ENCODE results near the gene TEX264. TPM values are rescaled to one million over a fixed set of nuclear protein-coding genes. Genes with fewer than 3 reads are reported as not detected.
A peak's percentile ranks its signal among the peaks of the same experiment; 100 is the strongest.
"Not testable (repeated sequence)": the region's sequence is repeated elsewhere in the genome, so short reads cannot be mapped to it uniquely, and the experiment has no call there.

Gene TEX264
- total and polyA plus RNA-seq, 5 donors from 2014 or later: 47.0 to 165 (median 135) TPM

- no peaks in the 10 kb centered on the region for H3K36me3 ChIP-seq (ENCODE audit: control insufficient read depth, insufficient read depth, low read length)
- no peaks in the 10 kb centered on the region for H3K27me3 ChIP-seq (ENCODE audit: control insufficient read depth, insufficient read depth, low read length)
- peaks cover 0 to 14% (median 8%) of the 10 kb centered on the region in 4 donors for H3K4me1 Mint-ChIP-seq
- H3K27ac ChIP-seq (ENCODE audit: insufficient read depth, low read length, poor library complexity, severe bottlenecking): no peak overlapping the region
- ATAC-seq (ENCODE audit: low read depth in 2 of 2) (peak in 1 of 2 donors; percentile 42), DNase-seq (peak in 1 of 3 donors; percentile 72)
- H3K27me3 Mint-ChIP-seq: peaks cover 25% of the 10 kb centered on the region
- no peaks in the 10 kb centered on the region for H3K9me3 ChIP-seq (ENCODE audit: control insufficient read depth in 2 of 2, low read length in 2 of 2)
- peaks cover 7% of the 10 kb centered on the region for H3K4me1 ChIP-seq (ENCODE audit: control insufficient read depth, insufficient read depth, low read length, poor library complexity, severe bottlenecking)
- H3K9me3 Mint-ChIP-seq: no peaks in the 10 kb centered on the region
- H3K4me3 ChIP-seq (ENCODE audit: low read depth, low read length): no peak overlapping the region
- H3K36me3 Mint-ChIP-seq: no peaks in the 10 kb centered on the region
- H3K4me3 Mint-ChIP-seq: peak overlapping the region in 2 of 4 donors; percentile 12 to 35
- no peak overlapping the region for H3K27ac Mint-ChIP-seq
Measured at GRCh38 chr3:51734572-51734907, 63.5 kb downstream of the TEX264 start.

DNA sequence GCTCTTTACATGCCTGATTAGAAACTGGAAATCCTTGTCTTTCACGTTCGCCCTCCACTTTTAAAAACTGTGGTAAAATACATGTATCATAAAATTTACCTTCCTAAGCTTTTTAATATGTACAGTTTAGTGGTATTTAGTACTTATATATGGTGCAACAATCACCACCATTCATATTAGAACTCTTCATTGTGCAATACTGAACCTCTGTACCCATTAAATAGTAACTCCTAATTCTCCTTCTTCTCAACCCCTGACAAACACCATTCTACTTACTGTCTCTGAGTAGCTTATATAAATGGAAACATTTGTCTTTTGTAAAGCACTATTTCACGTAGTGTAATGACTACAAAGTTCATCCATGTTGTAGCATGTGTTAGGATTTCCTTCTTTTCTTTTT lies 64.0 kb downstream of the TEX264 start:
- Mint-ChIP-seq H3K36me3 (no peaks in the 10 kb centered on the region), H3K27me3 (peaks cover 25% of the 10 kb centered on the region), H3K9me3 (no peaks in the 10 kb centered on the region), H3K4me1 (peaks cover 0 to 14% (median 8%) of the 10 kb centered on the region in 4 donors), H3K27ac (no peak overlapping the region), H3K4me3 (peak overlapping the region in 1 of 4 donors; percentile 22)
- H3K4me3 ChIP-seq (ENCODE audit: low read depth, low read length): no peak overlapping the region
- no peak for ATAC-seq (ENCODE audit: low read depth in 2 of 2)
- no peaks in the 10 kb centered on the region for H3K9me3 ChIP-seq (ENCODE audit: control insufficient read depth in 2 of 2, low read length in 2 of 2)
- no peaks in the 10 kb centered on the region for H3K36me3 ChIP-seq (ENCODE audit: control insufficient read depth, insufficient read depth, low read length)
- no peak for DNase-seq
- peaks cover 7% of the 10 kb centered on the region for H3K4me1 ChIP-seq (ENCODE audit: control insufficient read depth, insufficient read depth, low read length, poor library complexity, severe bottlenecking)
- H3K27ac ChIP-seq (ENCODE audit: insufficient read depth, low read length, poor library complexity, severe bottlenecking): no peak overlapping the region
- H3K27me3 ChIP-seq (ENCODE audit: control insufficient read depth, insufficient read depth, low read length): no peaks in the 10 kb centered on the region

- Histone ChIP-seq H3K4me3 (ENCODE audit: low read depth, low read length) (no peak overlapping the region), H3K4me1 (ENCODE audit: control insufficient read depth, insufficient read depth, low read length, poor library complexity, severe bottlenecking) (peaks cover 7% of the 10 kb centered on the region), H3K36me3 (ENCODE audit: control insufficient read depth, insufficient read depth, low read length) (no peaks in the 10 kb centered on the region), H3K27me3 (ENCODE audit: control insufficient read depth, insufficient read depth, low read length) (no peaks in the 10 kb centered on the region), H3K9me3 (ENCODE audit: control insufficient read depth in 2 of 2, low read length in 2 of 2) (no peaks in the 10 kb centered on the region), H3K27ac (ENCODE audit: insufficient read depth, low read length, poor library complexity, severe bottlenecking) (no peak overlapping the region)
- Mint-ChIP-seq H3K9me3 (no peaks in the 10 kb centered on the region), H3K27ac (peak overlapping the region in 1 of 3 donors; percentile 6), H3K27me3 (peaks cover 25% of the 10 kb centered on the region), H3K4me3 (no peak overlapping the region), H3K36me3 (no peaks in the 10 kb centered on the region), H3K4me1 (peaks cover 0 to 14% (median 8%) of the 10 kb centered on the region in 4 donors)
- ATAC-seq (ENCODE audit: low read depth in 2 of 2): no peak
- no peak for DNase-seq
Measured at GRCh38 chr3:51735950-51736349, 64.9 kb downstream of the TEX264 start.

DNA sequence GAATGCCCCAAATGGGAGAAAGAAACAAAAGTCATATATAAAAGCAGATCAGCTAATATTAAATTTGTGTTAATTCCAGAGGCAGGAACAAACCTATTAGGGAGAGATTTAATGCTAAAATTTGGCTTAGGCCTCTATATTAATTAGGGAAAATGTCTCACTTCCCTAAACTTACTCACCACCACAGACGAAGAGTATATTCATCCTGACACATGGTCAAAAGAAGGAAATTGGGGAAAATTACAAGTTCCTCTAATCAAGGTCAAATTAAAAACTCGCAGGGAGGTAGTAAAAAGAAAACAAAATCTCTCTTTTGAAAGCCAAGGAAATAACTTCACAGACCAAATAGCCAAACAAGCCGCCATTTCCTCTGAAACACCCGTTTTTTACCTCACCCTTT lies 68.1 kb downstream of the TEX264 start:
- H3K27me3 Mint-ChIP-seq: peaks cover 31% of the 10 kb centered on the region
- DNase-seq: no peak
- Histone ChIP-seq H3K4me1 (ENCODE audit: control insufficient read depth, insufficient read depth, low read length, poor library complexity, severe bottlenecking) (peaks cover 7% of the 10 kb centered on the region), H3K27me3 (ENCODE audit: control insufficient read depth, insufficient read depth, low read length) (no peaks in the 10 kb centered on the region), H3K4me3 (ENCODE audit: low read depth, low read length) (no peak overlapping the region), H3K27ac (ENCODE audit: insufficient read depth, low read length, poor library complexity, severe bottlenecking) (no peak overlapping the region), H3K9me3 (ENCODE audit: control insufficient read depth in 2 of 2, low read length in 2 of 2) (no peaks in the 10 kb centered on the region), H3K36me3 (ENCODE audit: control insufficient read depth, insufficient read depth, low read length) (no peaks in the 10 kb centered on the region)
- H3K36me3 Mint-ChIP-seq: no peaks in the 10 kb centered on the region
- H3K4me1 Mint-ChIP-seq: peaks cover 0 to 16% (median 8%) of the 10 kb centered on the region in 4 donors
- ATAC-seq (ENCODE audit: low read depth in 2 of 2): no peak
- no peak overlapping the region for H3K4me3 Mint-ChIP-seq
- no peak overlapping the region for H3K27ac Mint-ChIP-seq
- H3K9me3 Mint-ChIP-seq: no peaks in the 10 kb centered on the region

GRCh38 chr3:51742320-51742719 lies 71.3 kb downstream of the TEX264 start:
- H3K27me3 ChIP-seq (ENCODE audit: control insufficient read depth, insufficient read depth, low read length); H3K27ac Mint-ChIP-seq; H3K4me3 ChIP-seq (ENCODE audit: low read depth, low read length); H3K36me3 ChIP-seq (ENCODE audit: control insufficient read depth, insufficient read depth, low read length); H3K9me3 Mint-ChIP-seq; H3K27ac ChIP-seq (ENCODE audit: insufficient read depth, low read length, poor library complexity, severe bottlenecking); H3K4me1 Mint-ChIP-seq; H3K9me3 ChIP-seq (ENCODE audit: control insufficient read depth in 2 of 2, low read length in 2 of 2); ATAC-seq (ENCODE audit: low read depth in 2 of 2); H3K4me3 Mint-ChIP-seq; H3K4me1 ChIP-seq (ENCODE audit: control insufficient read depth, insufficient read depth, low read length, poor library complexity, severe bottlenecking); DNase-seq; H3K36me3 Mint-ChIP-seq: not testable (repeated sequence)
- peaks cover 23% of the 10 kb centered on the region for H3K27me3 Mint-ChIP-seq

DNA sequence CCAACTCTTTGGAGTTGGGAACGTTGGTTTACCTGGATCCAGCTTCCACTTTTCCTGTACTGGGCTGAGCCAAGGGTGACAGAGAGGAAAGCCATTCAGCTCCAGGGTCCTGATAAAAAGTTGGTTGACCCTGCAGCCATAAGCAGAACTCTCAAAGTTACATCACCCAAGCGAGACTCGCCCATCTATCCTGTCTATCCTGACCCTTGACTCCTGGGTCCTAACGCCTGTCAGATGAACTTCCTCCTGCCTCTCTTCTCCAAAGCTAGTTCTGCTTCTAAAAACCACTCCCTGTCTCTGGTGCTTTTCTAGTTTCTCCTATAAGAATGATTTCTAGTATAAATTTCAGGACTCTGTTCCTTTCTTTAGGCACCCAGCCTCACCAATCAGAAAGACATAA lies 71.9 kb downstream of the TEX264 start:
- H3K27ac ChIP-seq (ENCODE audit: insufficient read depth, low read length, poor library complexity, severe bottlenecking); H3K27ac Mint-ChIP-seq; H3K9me3 Mint-ChIP-seq; H3K4me1 Mint-ChIP-seq; H3K27me3 ChIP-seq (ENCODE audit: control insufficient read depth, insufficient read depth, low read length); H3K4me3 Mint-ChIP-seq; ATAC-seq (ENCODE audit: low read depth in 2 of 2); H3K9me3 ChIP-seq (ENCODE audit: control insufficient read depth in 2 of 2, low read length in 2 of 2); H3K36me3 Mint-ChIP-seq; DNase-seq; H3K4me3 ChIP-seq (ENCODE audit: low read depth, low read length); H3K4me1 ChIP-seq (ENCODE audit: control insufficient read depth, insufficient read depth, low read length, poor library complexity, severe bottlenecking); H3K36me3 ChIP-seq (ENCODE audit: control insufficient read depth, insufficient read depth, low read length): not testable (repeated sequence)
- H3K27me3 Mint-ChIP-seq: peaks cover 20% of the 10 kb centered on the region

DNA sequence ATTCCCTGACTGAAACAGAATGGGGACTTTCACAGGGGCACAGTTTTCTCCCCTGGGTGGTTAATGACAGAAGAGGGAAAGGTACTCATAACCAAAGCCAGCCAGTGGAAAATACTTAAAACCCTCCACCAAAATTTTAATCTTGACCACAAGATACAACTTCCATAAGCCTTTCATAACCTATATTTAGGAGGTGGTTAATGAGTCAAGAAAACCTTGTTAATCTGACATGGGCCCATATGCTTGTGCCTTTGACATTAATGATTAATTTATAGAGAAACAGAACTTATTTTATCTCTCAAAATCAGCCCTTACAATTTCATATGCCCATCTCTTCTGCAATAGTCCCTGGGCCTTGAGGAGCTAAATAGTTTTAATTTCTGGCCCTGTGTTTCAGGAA lies 76.8 kb downstream of the TEX264 start:
- H3K9me3 Mint-ChIP-seq: peaks cover 0 to 4% (median 0%) of the 10 kb centered on the region in 7 donors
- ATAC-seq (ENCODE audit: low read depth in 2 of 2): no peak
- no peaks in the 10 kb centered on the region for H3K36me3 ChIP-seq (ENCODE audit: control insufficient read depth, insufficient read depth, low read length)

GRCh38 chr3:51748327-51748726 lies 77.3 kb downstream of the TEX264 start:
- Mint-ChIP-seq H3K27me3 (peaks cover 10% of the 10 kb centered on the region), H3K36me3 (no peaks in the 10 kb centered on the region), H3K9me3 (peaks cover 0 to 4% (median 0%) of the 10 kb centered on the region in 7 donors), H3K4me1 (peaks cover 4 to 15% (median 7%) of the 10 kb centered on the region in 4 donors), H3K4me3 (no peak overlapping the region), H3K27ac (no peak overlapping the region)
- no peak overlapping the region for H3K27ac ChIP-seq (ENCODE audit: insufficient read depth, low read length, poor library complexity, severe bottlenecking)
- no peak for DNase-seq
- no peak for ATAC-seq (ENCODE audit: low read depth in 2 of 2)
- H3K4me3 ChIP-seq (ENCODE audit: low read depth, low read length): no peak overlapping the region
- H3K4me1 ChIP-seq (ENCODE audit: control insufficient read depth, insufficient read depth, low read length, poor library complexity, severe bottlenecking): no peaks in the 10 kb centered on the region
- H3K9me3 ChIP-seq (ENCODE audit: control insufficient read depth in 2 of 2, low read length in 2 of 2): no peaks in the 10 kb centered on the region
- H3K36me3 ChIP-seq (ENCODE audit: control insufficient read depth, insufficient read depth, low read length): no peaks in the 10 kb centered on the region
- no peaks in the 10 kb centered on the region for H3K27me3 ChIP-seq (ENCODE audit: control insufficient read depth, insufficient read depth, low read length)

More for the DNA sequence above, 76.8 kb downstream of the TEX264 start:
- no peak for DNase-seq
- Mint-ChIP-seq H3K4me3 (no peak overlapping the region), H3K27me3 (peaks cover 9% of the 10 kb centered on the region), H3K27ac (no peak overlapping the region), H3K4me1 (peaks cover 4 to 18% (median 9%) of the 10 kb centered on the region in 4 donors), H3K36me3 (no peaks in the 10 kb centered on the region)
- Histone ChIP-seq H3K27ac (ENCODE audit: insufficient read depth, low read length, poor library complexity, severe bottlenecking) (no peak overlapping the region), H3K27me3 (ENCODE audit: control insufficient read depth, insufficient read depth, low read length) (no peaks in the 10 kb centered on the region), H3K9me3 (ENCODE audit: control insufficient read depth in 2 of 2, low read length in 2 of 2) (no peaks in the 10 kb centered on the region), H3K4me1 (ENCODE audit: control insufficient read depth, insufficient read depth, low read length, poor library complexity, severe bottlenecking) (no peaks in the 10 kb centered on the region), H3K4me3 (ENCODE audit: low read depth, low read length) (no peak overlapping the region)
